Renal pelvis (tissue), 4 donors: ENCODE results near the gene ZNF33B. TPM values are rescaled to one million over a fixed set of nuclear protein-coding genes. Genes with fewer than 3 reads are reported as not detected.

Experiments
- DNase-seq: peaks from one replicate; pipeline ENCODE4 v3.0.0-alpha.2; 2013
- polyA plus RNA-seq, 3 donors: library from polyadenylated mRNA; unstranded; fragments of 120-200 nt; gene quantifications; one replicate each; pipeline ENCODE4 v1.2.1, GENCODE V29; 2013; ENCODE audit not compliant: insufficient read length in 3 of 3

The ZNF33B gene
- polyA plus RNA-seq, 3 donors = 35.3 to 58.7 (median 42.1) TPM

GRCh38 chr10:42543840-42544372, 94.5 kb downstream of the ZNF33B start:
- DNase-seq = no peak

Other genes with a start within 250 kb of the ZNF33B start
- gene BMS1, start 144.2 kb upstream of the ZNF33B start, polyA plus RNA-seq = 10 to 100 TPM; 20.8 to 26.3 (median 25.0) TPM